Activated CD4-positive, CD25-positive, alpha-beta regulatory T cell treated with anti-CD3 and anti-CD28 coated beads, Interleukin-2, amount 50 U/mL, for 16 hours (primary cell): ENCODE data around the gene ITPRID1.

Experiments
- DNase-seq: peaks from one replicate; pipeline ENCODE4 v3.0.0-alpha.2; 2020; ENCODE audit warnings: low read depth, low spot score

ITPRID1 gene

GRCh38 chr7:31695859-31696614 lies 182.1 kb downstream of the ITPRID1 start:
- no peak for DNase-seq

- DNase-seq = no peak
Observed at GRCh38 chr7:31699050-31699449, 185.2 kb downstream of the ITPRID1 start.

- no peak for DNase-seq
Observed at GRCh38 chr7:31702354-31702753, 188.5 kb downstream of the ITPRID1 start.

GRCh38 chr7:31705377-31705776 lies 191.5 kb downstream of the ITPRID1 start:
- DNase-seq = no peak

- DNase-seq = no peak
Observed at GRCh38 chr7:31707089-31707488, 193.2 kb downstream of the ITPRID1 start.
